CD4-positive, alpha-beta T cell treated with Interleukin-15 for 1 hour (primary cell): ENCODE data around the gene DLG2.
"Not testable (repeated sequence)": the region's sequence is repeated elsewhere in the genome, so short reads cannot be mapped to it uniquely, and the experiment has no call there.

ENCODE experiments used
- DNase-seq: peaks from one replicate; pipeline ENCODE4 v3.0.0-alpha.2; 2020

The DLG2 gene

GRCh38 chr11:84817998-84818397, 809.1 kb downstream of the DLG2 start:
- no peak for DNase-seq

- no peak for DNase-seq
These were observed 814.6 kb downstream of the DLG2 start for GRCh38 chr11:84812471-84812969.

GRCh38 chr11:84806354-84806753, 820.8 kb downstream of the DLG2 start:
- DNase-seq = no peak

- DNase-seq = no peak
These were observed 823.1 kb downstream of the DLG2 start for GRCh38 chr11:84804041-84804440.

GRCh38 chr11:84800755-84801346, 826.3 kb downstream of the DLG2 start:
- DNase-seq = no peak

GRCh38 chr11:84799112-84799511, 828.0 kb downstream of the DLG2 start:
- no peak for DNase-seq

- DNase-seq = no peak
These were observed 831.4 kb downstream of the DLG2 start for GRCh38 chr11:84795698-84796097.

GRCh38 chr11:84794663-84795443, 832.3 kb downstream of the DLG2 start:
- no peak for DNase-seq

- DNase-seq = no peak
These were observed 833.8 kb downstream of the DLG2 start for GRCh38 chr11:84793318-84793717.

GRCh38 chr11:84790849-84791427, 836.2 kb downstream of the DLG2 start:
- no peak for DNase-seq

DNA sequence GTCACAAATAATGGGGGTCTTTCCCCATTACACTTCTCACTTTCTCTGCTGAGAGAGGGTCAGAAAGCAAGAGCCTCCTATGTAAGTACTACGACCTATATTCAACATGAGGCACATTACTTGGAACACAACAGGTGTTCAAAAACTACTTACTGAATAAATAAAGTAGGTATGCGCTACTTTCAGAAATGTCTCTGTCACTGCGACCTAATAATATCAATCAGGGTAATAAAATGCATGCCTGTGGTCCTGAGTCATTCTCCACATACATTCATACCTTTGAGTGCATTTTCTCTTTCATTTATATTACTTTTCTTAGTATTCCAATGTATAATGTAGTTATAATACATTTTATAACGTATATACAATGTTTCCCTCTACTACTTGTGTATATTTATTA, 838.9 kb downstream of the DLG2 start:
- DNase-seq = no peak

GRCh38 chr11:84784158-84784557, 843.0 kb downstream of the DLG2 start:
- DNase-seq = not testable (repeated sequence)

DNA sequence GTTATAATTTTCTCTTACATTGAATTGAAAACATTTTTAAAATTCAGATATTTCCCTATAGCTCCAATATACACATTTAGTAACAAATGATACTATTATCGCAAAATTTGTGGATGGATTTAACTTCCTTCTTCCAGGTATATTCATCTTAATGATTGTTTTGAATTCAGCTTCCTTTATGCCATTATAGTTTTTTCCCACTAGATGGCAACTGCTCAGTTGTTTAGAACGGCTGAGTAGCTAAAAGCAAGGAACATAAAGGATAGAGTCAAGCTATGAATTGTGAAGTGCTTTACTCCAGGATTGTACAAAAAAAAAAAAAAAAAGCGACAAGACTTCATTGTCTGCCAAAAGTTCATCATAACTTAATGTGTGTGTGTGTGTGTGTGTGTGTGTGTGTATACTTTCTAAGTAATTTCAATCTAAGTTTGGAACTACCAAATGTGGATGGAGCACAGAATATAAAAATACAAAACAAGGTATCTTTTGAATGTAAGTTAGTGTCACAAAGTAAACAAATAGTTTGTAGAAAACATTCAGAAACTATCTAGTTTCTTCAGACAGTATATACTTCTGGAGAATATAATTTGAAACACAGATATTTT, 846.4 kb downstream of the DLG2 start:
- DNase-seq = no peak

DNA sequence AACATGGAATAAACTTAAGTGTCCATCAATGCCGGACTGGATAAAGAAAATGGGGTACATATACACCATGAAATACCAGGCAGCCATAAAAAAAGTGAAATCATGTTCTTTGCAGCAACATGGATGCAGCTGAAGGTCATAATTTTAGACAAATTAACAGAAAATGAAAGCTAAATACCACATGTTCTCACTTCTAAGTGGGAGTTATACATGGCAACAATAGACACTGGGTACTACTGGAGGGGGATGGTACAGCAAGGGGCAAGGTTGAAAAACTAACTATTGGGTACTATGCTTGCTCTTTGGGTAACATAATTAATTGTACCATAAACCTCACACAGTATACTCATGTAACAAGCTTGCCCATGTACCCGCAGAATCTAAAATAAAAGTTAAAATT, 851.6 kb downstream of the DLG2 start:
- no peak for DNase-seq

DNA sequence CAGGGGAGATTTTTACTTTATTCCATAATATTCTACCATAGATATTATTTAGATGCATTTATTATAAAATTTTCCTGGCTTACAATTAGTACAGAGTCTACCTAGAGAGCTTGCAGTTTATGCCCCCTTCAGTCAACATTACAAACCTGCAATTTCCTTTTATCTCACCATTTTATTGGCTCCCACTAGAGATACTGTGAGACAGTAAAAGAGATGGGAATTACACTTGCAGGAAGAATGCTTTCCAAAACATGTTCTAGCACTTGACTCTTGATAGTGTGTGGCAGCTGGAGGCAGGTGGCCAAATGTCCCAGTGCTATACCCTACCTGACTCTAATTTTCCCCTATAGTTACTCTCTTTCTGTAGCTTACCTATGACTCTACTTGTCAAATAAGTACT, 863.2 kb downstream of the DLG2 start:
- no peak for DNase-seq

DNA sequence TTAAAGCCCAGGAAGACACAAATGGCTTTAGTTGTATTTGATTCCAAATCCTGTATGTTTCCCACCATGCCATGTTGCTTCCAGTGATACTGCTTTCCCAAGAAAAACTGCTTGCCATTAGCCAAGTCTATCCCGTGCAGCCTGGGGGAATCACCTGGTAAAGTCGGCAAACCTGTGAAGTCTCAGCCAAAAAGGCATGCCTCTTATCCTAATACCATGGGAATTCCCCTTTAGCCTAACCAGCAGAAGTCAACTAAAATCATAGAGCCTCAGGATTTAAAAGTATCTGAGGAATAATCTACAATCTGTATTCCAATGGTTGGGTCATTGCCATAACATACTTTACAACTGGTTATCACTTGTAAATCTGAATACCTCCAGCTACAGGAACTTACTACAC, 869.4 kb downstream of the DLG2 start:
- no peak for DNase-seq

- DNase-seq = no peak
These were observed 875.8 kb downstream of the DLG2 start for GRCh38 chr11:84751371-84751770.

GRCh38 chr11:84747871-84748270, 879.3 kb downstream of the DLG2 start:
- no peak for DNase-seq

DNA sequence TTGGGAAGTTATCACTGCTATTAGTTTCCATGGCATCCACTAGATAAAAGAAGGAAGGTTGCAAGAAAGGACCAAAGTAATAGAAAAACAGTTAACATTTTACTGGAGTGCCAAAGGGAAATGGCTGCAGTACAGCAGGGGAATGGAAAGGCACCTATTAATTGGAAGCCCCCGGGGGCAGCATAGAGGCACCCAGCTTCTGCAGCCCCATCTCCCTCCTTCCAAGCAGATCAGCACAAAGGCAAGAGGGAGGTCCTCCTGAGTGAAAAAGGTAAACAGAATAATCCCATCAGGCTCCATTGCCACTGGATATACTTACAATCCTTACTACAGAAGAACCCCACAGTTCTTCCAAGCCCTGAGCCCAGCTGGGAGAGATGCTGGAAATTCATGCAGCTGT, 887.1 kb downstream of the DLG2 start:
- DNase-seq = no peak

GRCh38 chr11:84724256-84724655, 902.9 kb downstream of the DLG2 start:
- no peak for DNase-seq

DNA sequence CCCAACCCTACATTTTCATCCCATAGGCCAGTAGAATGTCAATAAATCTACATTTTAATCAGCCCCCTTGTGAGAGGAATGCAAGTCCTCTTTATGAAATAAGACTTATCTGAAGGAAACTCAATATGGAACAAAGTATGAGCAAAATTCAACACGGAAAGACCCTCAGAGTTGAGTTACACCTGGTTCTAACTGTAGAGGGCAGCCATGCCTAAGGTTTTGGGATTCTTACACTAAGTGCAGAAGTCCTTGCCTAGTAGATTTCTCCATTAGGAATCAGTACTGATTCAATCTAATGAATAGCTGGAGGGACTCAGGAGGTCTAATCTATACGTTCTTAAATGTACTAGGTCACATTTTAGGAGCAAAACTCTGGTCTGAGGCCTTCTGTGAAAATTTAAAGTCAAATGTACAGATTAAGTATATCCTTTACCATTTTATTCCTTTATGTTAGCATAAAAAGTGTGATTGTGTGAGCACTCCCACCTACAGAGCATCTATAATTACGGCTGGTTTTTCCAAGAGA, 904.5 kb downstream of the DLG2 start:
- DNase-seq = no peak

- no peak for DNase-seq
These were observed 905.6 kb downstream of the DLG2 start for GRCh38 chr11:84721561-84721961.

DNA sequence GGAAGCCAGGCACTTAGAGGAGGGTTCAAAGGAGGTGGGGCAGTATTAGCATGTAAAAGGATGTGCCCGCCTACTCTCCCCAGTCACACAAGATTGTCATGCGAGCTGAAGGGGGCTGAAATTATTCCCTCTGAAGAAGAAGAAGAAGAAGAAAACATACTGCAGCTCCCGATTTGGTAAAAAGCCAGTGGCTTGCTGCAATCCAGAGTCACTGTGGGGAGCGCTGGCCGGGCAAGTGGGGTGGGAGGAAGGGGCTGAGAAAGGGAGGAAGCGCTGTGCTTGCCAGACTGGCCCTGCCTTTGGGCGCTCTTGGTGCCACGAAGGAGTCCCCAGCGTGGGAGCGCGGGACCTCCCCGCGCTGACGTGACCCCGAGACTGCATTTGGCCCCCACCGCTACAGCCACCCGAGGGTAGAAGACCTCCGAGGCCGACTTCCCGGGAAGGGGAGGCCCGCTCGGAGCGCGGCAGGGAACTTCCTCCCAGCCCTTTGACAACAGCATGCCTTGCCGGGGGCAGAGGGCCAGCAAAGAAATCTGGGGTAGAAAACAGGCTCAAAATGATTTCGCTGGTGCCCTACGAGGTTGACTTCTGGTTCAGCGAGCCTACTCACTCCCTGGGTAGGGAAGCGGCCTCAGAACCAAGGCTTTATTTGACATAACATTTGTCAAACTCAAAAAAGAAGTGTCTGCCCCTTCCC, 906.3 kb downstream of the DLG2 start:
- no peak for DNase-seq
